ENCODE results near the gene SLC38A9.
"Not testable (repeated sequence)": the region's sequence is repeated elsewhere in the genome, so short reads cannot be mapped to it uniquely, and the experiment has no call there.

The SLC38A9 gene

GRCh38 chr5:55712023-55712859 is at the start of gene SLC38A9:
Gene SLC38A9 (minus strand): TSS chr5:55712324. CDS start chr5:55697958, 14,366 bp downstream.
- DNase-seq: peak; percentile 94

DNA sequence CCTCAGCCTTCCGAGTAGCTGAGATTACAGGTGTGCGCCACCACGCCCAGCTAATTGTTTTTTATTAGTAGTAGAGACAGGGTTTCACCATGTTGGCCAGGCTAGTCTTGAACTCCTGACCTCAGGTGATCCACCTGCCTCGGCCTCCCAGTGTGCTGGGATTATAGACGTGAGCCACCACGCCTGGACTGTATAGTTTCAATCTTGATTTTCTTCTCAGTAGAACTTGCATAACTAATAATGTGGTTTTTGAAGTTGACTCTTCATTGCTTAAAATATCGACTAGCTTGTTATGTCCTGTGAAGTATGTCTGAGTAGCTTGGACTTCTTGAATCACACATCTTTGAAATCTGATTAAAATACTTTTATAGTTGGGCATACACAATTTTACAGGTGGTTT is 49.6 kb upstream of the SLC38A9 start:
- DNase-seq: not testable (repeated sequence)

- no peak for DNase-seq
These were observed 46.6 kb upstream of the SLC38A9 start for GRCh38 chr5:55758714-55759113.

GRCh38 chr5:55758231-55758630 is 46.1 kb upstream of the SLC38A9 start:
- DNase-seq: no peak

DNA sequence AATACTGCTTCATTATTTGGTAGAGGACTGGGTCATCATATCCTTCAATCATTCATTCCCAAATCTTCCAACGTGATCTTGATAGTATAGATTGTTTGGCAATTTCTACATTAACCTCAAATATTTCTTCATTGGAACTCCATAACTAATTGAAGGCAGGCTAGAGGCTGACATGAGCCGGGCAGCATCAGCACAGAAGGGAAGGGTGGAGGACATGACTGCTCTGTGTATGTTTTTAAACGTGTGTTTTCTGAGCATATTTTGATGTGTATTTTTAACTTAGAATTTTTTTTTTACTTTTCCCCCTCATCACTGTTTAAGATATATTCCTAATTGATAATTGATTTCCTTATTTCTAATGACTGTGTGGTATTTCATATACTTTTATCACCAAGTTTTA is 38.4 kb upstream of the SLC38A9 start:
- no peak for DNase-seq

DNA sequence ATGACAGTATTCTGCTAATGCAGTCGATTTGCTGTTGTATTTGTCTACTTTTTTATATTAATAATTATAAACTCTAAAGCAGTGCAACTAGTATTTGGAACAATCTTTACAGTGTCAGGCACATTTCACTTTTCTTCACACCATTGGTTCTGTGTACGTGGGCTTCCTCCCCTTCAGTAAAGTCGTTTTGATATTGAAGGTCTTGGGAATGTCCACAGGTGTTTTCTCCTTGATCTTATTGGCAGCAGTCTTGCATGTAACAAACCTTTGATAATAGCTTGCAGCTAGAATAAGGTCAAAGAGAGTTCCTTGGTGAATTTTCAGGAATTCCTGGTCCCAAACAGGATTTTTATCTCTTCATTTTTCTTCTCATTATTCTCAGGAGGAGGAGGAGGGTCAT is 37.9 kb upstream of the SLC38A9 start:
- DNase-seq: no peak

- no peak for DNase-seq
These were observed 37.3 kb upstream of the SLC38A9 start for GRCh38 chr5:55749387-55749786.

GRCh38 chr5:55747778-55748318 is 35.7 kb upstream of the SLC38A9 start:
- no peak for DNase-seq

- no peak for DNase-seq
These were observed 30.7 kb upstream of the SLC38A9 start for GRCh38 chr5:55742778-55743177.

DNA sequence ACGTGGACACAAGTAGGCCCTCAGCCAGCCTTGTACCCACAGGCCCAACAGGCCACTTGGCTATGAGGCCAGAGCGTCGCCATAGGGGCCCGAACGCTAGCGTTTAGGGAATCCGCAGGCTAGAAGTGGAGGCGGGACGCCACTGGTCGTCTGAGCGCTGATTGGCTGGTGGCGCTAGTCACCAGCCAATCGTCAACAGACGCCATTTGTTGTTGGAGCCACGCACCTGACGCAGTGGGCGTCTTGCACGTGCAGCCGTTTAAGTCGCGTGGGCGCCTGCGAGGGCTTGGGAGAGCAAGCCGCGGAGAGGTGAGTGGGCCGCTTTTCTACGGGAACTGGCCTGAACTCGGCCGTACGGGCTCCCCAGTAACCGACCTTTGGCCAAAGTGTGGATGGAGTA is 25.7 kb upstream of the SLC38A9 start, which contains the start of gene DDX4:
DDX4 (plus strand) TSS at position 269 of the 400 bp plus-strand sequence. CDS start 903 bp downstream, outside the sequence.
- DNase-seq: no peak

GRCh38 chr5:55734658-55735057 is 22.5 kb upstream of the SLC38A9 start:
- no peak for DNase-seq

DNA sequence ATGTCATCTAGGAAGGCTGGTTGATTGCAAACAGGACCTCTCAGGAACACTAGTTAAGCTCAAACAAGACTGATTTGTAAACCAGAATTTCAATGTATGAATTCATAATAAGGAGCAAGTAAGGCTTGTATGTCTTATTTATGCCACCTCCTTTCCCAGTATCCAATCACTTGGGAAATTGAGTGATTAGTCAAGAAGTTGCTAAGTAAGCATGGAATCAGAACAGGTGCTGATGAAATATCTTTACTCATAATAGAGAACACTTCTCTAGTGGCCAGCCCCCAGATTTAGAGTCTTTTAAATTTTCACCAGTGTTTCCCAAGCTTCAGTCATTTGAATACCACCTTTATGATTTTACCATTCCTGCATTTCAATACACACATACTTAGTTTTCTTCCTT is 20.5 kb upstream of the SLC38A9 start:
- no peak for DNase-seq

DNA sequence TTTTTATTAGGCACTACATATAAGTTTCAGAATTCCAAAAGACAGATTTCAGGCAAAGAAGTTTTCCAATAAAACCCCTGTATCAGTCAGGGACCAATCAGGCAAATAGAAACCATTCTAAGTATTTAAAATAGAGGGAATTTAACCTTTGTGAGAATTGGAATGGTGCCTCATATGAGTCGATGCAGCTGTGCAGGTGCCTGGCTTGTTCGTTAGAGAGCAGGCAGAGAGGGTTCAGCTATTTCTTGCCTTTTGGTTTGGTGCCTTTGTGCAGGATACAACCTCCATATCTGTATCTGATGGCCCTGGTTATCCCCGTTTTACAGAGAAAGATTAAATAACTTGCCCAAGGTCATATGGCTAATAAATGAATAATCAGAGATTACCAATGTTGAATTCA is 19.7 kb upstream of the SLC38A9 start:
- DNase-seq: no peak

- no peak for DNase-seq
These were observed 12.2 kb upstream of the SLC38A9 start for GRCh38 chr5:55724281-55724680.

DNA sequence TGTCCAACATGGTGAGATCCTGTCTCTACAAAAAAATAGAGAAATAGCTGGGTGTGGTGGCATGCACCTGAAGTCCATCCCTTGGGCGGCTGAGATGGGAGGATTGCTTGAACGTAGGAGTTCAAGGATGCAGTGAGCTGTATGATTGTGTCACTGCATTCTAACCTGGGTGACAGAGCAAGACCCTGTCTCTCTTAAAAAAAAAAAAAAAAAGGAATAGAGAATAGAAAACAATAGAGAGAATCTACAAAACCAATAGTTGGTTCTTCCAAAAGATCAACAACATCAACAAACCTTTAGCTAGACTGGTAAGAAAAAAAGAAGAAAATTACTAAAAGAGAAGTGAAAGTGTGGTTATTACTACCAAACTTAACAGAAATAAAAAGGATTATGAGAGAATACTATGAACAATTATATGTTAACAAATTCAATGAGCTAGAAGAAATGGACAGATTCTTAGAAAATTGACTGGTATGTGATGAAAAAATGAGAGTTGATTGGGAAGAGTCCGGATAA is 8.1 kb upstream of the SLC38A9 start:
- no peak for DNase-seq

GRCh38 chr5:55719026-55719425 is 6.9 kb upstream of the SLC38A9 start:
- DNase-seq: not testable (repeated sequence)

DNA sequence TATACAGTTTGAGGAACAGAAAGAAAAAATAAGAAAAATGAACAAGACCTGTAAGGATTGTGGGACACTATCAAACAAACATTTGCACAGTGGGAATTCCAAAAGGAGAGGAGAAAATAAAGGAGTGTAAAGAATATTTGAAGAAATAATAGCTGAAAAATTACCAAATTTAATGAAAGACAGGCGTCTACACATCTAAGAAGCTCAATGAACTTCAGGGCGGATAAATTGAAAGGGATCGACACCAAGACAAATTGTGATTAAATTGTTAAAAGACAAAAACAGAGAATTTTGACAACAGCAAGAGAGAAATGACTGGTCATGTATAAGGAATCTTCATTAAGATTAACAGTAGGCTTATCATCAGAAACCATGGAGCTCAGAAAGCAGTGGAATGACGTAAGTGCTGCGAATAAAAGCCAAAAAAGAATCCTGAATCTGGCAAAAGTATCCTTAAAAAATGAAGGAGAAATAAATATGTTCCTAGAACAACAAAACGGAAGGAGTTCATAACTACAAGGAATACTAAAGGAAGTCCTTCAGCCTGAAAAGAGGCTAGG is 3.5 kb upstream of the SLC38A9 start:
- no peak for DNase-seq

GRCh38 chr5:55714749-55715148 is 2.6 kb upstream of the SLC38A9 start:
- no peak for DNase-seq

- DNase-seq: no peak
These were observed 2.2 kb upstream of the SLC38A9 start for GRCh38 chr5:55714339-55714738.

DNA sequence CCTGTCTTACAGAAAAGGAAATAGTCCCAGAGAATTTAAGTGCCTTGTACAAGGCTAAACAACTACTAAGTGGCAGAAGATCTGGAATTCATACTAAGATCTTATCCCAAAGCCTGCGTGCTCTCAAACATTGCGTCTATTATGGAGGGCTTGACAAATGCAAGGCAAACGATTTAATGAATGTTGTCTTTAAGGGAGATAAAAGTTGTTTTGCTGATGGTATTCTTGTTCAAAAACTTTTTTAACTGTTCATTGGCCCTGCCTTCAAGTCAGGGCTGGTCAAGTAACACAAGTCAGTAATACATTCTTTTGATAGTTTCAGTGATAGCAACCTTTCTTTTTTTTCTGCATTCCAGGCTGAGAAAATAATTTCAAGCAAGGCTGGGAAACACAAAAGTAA is 1.7 kb upstream of the SLC38A9 start:
- DNase-seq: no peak

- no peak for DNase-seq
These were observed 559 bp downstream of the SLC38A9 start for GRCh38 chr5:55711507-55712022.

- DNase-seq: peak; percentile 12
These were observed 3.4 kb downstream of the SLC38A9 start for GRCh38 chr5:55708732-55709131.

DNA sequence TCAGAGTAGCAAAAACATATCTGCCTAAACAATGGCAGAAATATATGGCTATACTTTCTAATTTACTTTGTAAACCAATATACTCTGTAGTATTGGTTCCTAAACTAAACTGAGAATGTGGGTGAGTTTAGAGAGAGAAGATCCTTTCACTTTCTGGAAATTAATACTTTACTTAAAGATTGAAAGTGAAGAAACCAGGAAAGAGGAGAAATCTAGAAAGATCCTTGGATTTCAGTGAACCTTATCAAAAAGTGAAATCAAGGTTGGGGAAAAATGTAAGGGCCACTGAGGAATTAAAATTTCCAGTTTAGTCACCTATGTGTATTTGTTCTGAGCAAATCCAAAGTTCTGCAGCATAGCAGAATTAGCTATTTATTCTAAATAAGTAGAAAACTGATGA is 5.9 kb downstream of the SLC38A9 start:
- DNase-seq: no peak

Measured in EL (cell line).